Thyroid gland (tissue), 4 donors: ENCODE data around the gene NOL12.

Experiments used
- CTCF ChIP-seq, 6 experiments: fragments of 200-600 bp in 3 of 6; fragments of 450-650 bp in 3 of 6; sonication (generic) in 3 of 6; IDR thresholded peaks; one replicate each; pipeline ENCODE4 v1.5.1; 2016 to 2019; ENCODE audit warnings: antibody characterized with exemption in 6 of 6, mild to moderate bottlenecking in 2 of 6, inconsistent platforms in 1 of 6, moderate library complexity in 1 of 6
- POLR2A ChIP-seq, 2 donors: fragments of 450-650 bp; IDR thresholded peaks; one replicate each; pipeline ENCODE4 v1.6.1; 2017; ENCODE audit warnings: antibody characterized with exemption in 2 of 2, mild to moderate bottlenecking in 2 of 2, moderate library complexity in 1 of 2

GRCh38 chr22:37714634-37715033 lies 28.5 kb downstream of the NOL12 start:
- TF ChIP-seq CTCF (IDR thresholded peaks at IDR 0.05) (no peak), POLR2A (IDR thresholded peaks at IDR 0.05) (no peak)
